HG02763 (cell line): ENCODE measurements around the gene LDOC1.
"Not testable (repeated sequence)": the region's sequence is repeated elsewhere in the genome, so short reads cannot be mapped to it uniquely, and the experiment has no call there.

ENCODE experiments used
- ATAC-seq: cut with Tn5 transposase; IDR thresholded peaks from one replicate; pipeline ENCODE4 v1.9.1; 2021; ENCODE audit warnings: mild to moderate bottlenecking, moderate library complexity; ENCODE audit not compliant: unreplicated experiment

LDOC1 gene

GRCh38 chrX:141176586-141177451 is at the start of gene LDOC1:
LDOC1 (minus strand) TSS chrX:141177129; CDS start chrX:141177021, 108 bp downstream.
- ATAC-seq: no peak

GRCh38 chrX:141221611-141222010 is 44.7 kb upstream of the LDOC1 start:
- no peak for ATAC-seq

- no peak for ATAC-seq
Measured at GRCh38 chrX:141220342-141221008, 43.5 kb upstream of the LDOC1 start.

- ATAC-seq: no peak
Measured at GRCh38 chrX:141214196-141214595, 37.3 kb upstream of the LDOC1 start.

GRCh38 chrX:141201962-141202361 is 25.0 kb upstream of the LDOC1 start:
- no peak for ATAC-seq

- not testable (repeated sequence) for ATAC-seq
Measured at GRCh38 chrX:141188573-141188972, 11.6 kb upstream of the LDOC1 start.

GRCh38 chrX:141185366-141185765 is 8.4 kb upstream of the LDOC1 start:
- ATAC-seq: no peak

GRCh38 chrX:141183000-141183399 is 6.1 kb upstream of the LDOC1 start:
- no peak for ATAC-seq

- ATAC-seq: no peak
Measured at GRCh38 chrX:141180851-141181250, 3.9 kb upstream of the LDOC1 start.

GRCh38 chrX:141175786-141176185 is 1.1 kb downstream of the LDOC1 start:
- no peak for ATAC-seq

GRCh38 chrX:141164406-141164805 is 12.5 kb downstream of the LDOC1 start:
- ATAC-seq: no peak

GRCh38 chrX:141158084-141158483 is 18.8 kb downstream of the LDOC1 start:
- ATAC-seq: no peak

GRCh38 chrX:141155231-141155630 is 21.7 kb downstream of the LDOC1 start:
- not testable (repeated sequence) for ATAC-seq

- no peak for ATAC-seq
Measured at GRCh38 chrX:141142946-141143345, 34.0 kb downstream of the LDOC1 start.

GRCh38 chrX:141133272-141133671 is 43.7 kb downstream of the LDOC1 start:
- ATAC-seq: no peak

GRCh38 chrX:141127146-141127545 is 49.8 kb downstream of the LDOC1 start:
- no peak for ATAC-seq
